HG03571 (cell line): Measurements from ENCODE around the gene L1CAM.
"Not testable (repeated sequence)": the region's sequence is repeated elsewhere in the genome, so short reads cannot be mapped to it uniquely, and the experiment has no call there.

Source experiments
- ATAC-seq: cut with Tn5 transposase; IDR thresholded peaks from one replicate; pipeline ENCODE4 v1.9.1; 2021; ENCODE audit not compliant: unreplicated experiment

The L1CAM gene

GRCh38 chrX:153830640-153831428 lies 55.1 kb downstream of the L1CAM start:
- no peak for ATAC-seq

- no peak for ATAC-seq
Measured at GRCh38 chrX:153829799-153830639, 56.0 kb downstream of the L1CAM start, which contains the start of gene PDZD4. PDZD4 (minus strand) TSS chrX:153830544; CDS start chrX:153830298, 246 bp downstream.

DNA sequence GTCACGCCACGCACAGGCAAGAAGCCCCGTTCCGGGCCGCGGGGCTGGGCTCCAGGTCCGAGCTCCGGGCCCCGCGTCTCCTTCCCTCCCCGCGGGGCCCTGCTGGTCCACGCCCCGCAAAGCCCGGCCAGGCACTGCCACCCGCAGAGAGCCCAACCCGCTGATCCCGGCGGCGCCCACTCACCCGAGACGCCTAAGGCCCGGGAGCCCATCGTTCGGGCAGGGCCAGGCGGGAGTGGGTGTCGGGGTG lies 56.5 kb downstream of the L1CAM start:
- ATAC-seq, result no peak

DNA sequence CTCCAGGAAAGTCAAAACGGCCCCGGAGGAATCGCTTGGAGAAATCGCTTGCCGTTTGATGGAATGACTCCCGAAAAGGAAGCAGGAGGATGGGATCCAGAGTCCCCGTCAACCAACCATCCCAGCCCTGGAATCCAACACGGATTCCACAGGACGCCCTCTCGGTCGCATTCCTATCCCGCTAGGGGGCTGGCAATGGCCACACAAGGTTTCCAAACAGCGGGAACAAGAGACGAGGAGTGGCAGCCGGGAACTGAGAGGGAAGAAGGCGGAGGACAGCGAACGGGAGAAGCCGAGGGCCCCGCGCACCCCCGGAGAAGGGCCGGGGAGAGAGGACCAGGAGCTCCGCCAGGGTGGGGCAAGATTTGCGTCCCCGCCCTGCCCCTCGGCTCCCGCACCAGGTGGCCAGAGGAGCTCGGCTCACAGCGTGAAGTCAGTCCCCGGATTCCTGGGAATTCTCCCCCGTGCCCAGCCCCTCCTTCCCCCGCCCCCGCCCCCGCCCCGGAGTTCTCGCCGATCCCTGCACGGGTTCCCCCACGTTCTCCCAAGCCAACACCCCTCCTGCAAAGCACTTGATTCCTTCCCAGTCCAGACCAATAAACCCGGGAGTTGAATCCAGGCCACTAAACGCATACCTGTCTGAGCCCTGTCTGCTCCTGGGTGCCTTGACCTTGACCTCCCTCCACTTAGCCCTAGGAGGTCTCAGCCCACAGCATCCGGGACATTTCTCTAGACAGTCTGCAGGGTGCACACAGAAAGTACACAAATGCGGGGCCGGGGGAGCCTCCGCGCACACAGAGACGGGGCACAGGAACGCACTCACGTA lies 57.0 kb downstream of the L1CAM start:
- no peak for ATAC-seq

DNA sequence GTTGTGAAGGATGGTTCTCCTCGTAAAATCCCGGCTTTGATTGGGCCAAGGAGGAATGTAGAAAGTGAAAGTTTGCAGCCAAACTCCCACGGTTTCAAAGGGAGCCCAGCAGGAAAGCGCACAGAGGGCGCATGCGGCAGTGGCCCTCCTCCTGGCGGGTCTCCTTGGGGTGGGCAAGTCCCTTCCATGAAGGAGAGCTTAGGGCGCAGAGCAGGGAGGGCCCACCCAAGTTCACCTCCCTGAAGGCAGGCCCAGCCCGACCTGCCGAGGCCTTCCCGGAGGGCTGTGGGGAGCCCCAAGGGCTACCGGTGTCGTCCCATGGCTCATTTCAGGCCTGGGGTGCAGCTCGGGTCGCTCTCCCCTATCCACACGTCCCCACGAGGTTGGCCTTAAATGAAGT lies 57.7 kb downstream of the L1CAM start:
- no peak for ATAC-seq

- ATAC-seq, result no peak
Measured at GRCh38 chrX:153827903-153828302, 58.1 kb downstream of the L1CAM start.

GRCh38 chrX:153827016-153827415 lies 59.0 kb downstream of the L1CAM start:
- no peak for ATAC-seq

DNA sequence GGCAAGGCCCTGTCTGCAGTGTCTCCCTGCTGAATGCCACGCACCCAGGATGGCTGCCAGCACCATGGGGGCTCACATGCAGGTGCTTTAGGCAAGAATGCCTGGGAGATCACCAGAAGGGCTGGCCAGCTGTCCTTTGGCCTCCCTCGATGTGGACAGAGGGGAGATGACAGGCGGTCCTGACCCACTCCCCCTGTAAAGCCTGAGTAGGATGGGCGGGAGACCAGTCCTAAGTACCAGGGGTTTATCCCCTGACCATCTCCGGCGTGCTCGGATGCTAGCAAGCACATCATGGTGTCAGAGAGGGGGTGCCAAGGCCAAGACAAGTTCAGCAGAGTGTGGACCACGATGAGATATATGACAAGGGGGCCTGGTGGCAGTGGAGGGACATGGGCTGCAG lies 60.9 kb downstream of the L1CAM start:
- no peak for ATAC-seq

DNA sequence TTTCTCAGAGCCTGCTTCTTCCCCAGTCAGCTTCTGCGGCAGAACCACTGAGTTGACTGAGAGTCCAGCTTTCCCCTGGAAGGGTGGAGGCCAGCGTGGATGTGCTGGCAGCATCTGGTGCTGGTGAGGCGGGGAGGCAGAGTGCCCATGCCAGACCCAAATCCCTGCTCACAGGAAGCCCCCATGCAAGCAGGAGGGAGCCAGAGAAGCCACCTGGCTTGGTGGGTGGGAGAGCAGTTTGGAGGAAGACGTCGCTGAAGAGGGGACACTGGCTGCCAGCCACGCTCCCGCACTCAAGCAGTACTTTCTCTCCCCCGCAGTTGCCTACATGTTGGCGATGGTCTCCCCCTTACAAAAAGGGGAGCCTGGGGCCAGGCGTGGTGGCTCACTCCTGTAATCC lies 61.6 kb downstream of the L1CAM start:
- no peak for ATAC-seq

DNA sequence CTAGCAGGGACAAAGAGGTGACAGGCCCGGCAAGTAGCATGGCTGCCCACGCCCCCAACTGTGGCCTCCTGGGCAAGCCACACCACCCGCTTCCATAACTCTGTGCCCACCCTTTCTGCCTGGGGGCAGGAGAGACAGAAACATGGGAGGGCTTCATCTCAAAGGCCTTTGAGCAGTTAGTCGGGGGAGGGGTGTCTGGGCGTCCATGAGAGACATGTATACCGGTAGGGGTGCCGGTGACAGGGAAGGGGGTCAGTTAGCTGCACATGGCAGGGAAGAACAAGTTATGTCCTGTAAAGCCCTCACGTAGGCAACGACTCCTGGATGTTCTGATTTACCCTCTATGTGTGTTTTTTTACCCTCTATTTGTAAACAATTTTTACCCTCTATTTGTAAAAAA lies 64.9 kb downstream of the L1CAM start:
- ATAC-seq, result no peak

GRCh38 chrX:153820601-153821000 lies 65.4 kb downstream of the L1CAM start:
- no peak for ATAC-seq

DNA sequence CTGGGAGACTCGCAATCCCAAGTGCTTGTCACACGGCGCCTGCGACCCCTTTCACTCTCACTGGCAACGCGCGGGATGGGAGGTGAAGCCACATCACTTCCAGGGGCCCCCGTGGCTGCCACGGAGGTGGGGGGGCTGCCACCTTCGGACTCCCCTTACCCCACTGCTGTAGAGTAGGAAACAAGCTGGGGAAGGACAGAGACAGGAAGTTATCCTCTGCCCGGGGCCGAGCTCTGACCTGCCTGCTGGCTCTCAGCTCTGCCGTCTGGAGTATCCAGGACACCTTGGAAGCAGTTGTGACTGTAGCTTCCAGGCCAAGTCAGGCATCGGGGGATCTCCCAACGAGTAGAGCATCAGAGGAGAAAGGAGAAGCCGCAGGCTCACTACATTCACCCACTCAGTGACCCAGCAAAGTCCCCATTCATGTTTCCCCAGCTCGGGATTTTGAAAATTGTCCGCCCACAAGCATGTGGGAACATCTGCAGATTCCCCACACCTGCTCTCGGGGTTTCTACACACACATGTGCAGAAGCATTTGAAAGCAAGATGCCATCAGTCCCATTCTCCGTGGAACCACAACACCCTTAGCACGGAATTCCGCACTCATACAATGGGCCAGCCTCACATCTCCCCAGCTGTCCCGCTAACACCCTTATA lies 66.5 kb downstream of the L1CAM start:
- ATAC-seq, result no peak

DNA sequence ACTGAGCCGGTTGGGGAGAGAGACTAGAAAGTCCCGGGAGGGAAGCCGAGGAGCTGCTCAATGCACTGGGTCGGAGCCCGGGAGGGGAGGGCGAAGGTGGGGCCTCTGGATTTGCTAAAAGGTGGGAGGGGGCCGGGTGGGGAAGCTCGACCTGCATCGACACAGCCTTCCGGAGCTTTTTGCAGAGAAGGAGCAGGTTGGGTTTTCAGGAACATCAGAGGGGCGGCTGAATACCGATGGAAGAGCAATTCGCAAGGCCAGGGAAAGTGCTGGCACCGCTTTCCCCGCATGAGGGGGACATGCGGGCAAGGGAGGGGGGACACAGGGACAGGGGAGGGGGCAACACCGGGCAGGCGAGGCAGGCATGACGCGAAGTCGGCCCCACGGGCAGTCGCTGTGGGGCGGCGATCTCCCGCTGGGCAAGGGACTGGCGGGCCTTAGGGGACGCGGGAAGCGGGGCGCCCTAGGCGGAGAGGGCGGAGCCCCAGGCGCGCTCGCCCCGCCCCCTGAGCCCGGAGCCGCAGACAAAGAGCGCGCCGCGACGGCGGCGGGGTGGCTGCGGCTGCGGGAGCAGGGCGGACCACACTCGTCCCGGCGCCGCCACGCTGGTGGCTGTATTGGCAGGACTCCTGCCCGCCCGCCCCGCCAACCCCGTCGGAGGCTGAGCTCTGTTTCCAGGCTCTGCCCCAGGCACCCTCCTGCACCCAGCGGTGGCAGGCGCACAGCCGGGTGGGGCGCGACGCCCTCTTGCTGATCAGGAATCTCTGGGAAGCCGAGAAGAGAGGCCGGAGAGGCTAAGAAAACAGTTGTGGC lies 67.2 kb downstream of the L1CAM start:
- ATAC-seq, result no peak

- ATAC-seq, result not testable (repeated sequence)
Measured at GRCh38 chrX:153818064-153818463, 67.9 kb downstream of the L1CAM start.

DNA sequence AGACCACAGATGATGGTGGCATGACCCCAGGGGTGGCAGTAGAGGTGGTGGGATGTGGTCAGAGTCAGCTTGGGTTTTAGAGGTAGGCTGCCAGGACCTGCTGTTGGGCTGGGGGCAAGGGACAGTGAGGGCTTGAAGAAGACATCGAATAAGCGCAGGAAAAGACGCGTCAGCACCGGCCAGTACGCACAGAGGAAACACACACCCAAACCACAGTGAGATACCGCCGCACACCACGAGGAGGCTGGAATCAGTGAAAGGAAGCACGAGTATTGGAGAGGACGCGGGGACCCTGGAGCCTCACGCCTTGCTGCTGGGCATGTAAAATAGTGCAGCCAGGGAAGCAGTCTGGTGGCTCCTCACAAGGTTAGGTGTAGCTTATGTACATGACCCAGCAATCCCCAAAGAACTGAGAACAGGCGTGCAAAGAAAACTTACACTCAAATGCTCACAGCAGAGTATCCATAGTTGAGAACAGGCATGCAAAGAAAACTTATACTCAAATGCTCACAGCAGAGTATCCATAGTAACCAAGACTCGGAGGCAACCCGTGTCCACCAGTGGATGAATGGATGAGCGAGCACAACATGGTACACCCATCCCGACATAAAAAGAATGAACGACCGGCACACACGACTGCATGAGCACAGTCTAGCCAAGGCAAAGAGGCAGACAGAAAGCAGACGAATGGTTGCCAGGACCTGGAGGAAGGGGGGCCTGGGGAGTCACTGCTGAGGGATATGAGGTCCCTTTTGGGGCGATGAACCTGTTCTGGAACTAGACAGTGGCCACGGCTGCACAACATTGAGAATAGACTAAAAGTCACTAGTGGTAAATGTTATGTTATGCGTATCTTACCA lies 68.9 kb downstream of the L1CAM start:
- ATAC-seq, result no peak

DNA sequence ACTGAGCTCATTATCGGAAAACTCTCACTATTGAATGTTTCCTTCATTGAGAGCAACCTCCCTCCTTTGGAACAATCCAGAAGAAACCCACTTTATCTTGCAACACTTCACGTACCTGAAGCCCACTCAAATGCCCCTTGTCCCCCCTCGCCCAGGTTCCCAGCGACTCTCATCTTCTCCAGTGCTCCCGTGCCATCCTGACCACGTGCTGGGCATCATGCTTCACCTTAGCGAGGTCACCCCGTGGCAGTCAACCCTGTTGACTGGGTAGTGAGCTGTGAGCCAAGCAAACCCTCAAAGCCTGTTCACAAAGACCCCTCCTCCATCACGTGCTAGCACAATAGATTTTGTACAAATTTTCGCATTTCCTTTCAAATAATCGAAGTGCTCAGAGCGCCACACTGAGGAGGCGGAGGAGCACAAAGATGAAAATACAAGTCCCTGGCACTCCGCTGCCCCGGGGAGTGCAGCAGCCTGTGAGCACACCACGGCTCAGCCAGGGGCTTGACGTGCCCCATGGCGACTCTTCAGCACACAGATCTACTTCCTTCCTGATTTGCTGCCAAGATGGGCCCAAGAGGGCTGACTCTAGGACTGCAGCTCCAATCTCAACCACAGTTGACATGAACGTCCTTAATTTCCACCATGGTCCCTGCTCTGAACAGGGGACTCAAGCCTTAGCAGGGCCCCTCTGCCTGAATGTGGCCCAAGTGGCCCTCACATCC lies 71.2 kb downstream of the L1CAM start:
- ATAC-seq, result no peak

- no peak for ATAC-seq
Measured at GRCh38 chrX:153813161-153813560, 72.8 kb downstream of the L1CAM start.

GRCh38 chrX:153812220-153812619 lies 73.8 kb downstream of the L1CAM start:
- ATAC-seq, result no peak
